H9 (cell line): ENCODE data around the gene IPPK. TPM values are rescaled to one million over a fixed set of nuclear protein-coding genes. Genes with fewer than 3 reads are reported as not detected.

ENCODE experiments used
- DNase-seq: peaks from one replicate; pipeline ENCODE4 v3.0.0-alpha.2; 2017
- H2AFZ ChIP-seq: one replicate; pipeline ENCODE4 v1.6.1; 2013; ENCODE audit warnings: mild to moderate bottlenecking, low read length, control low read depth, moderate library complexity
- H2AK5ac ChIP-seq: 2 replicates; pipeline ENCODE4 v1.6.1; 2013; ENCODE audit warnings: low read length, control low read depth, mixed read lengths; ENCODE audit not compliant: insufficient read length
- H2BK120ac ChIP-seq: one replicate; pipeline ENCODE4 v1.6.1; 2013; ENCODE audit warnings: low read depth, mild to moderate bottlenecking, low read length, control low read depth, inconsistent platforms; ENCODE audit not compliant: poor library complexity, severe bottlenecking
- H2BK12ac ChIP-seq: 2 replicates; pipeline ENCODE4 v1.6.1; 2013; ENCODE audit warnings: low read length, control low read depth, mixed read lengths, low read depth; ENCODE audit not compliant: insufficient read length
- H2BK15ac ChIP-seq: 2 replicates; pipeline ENCODE4 v1.6.1; 2013; ENCODE audit warnings: low read depth, low read length, control low read depth
- H2BK20ac ChIP-seq: one replicate; pipeline ENCODE4 v1.6.1; 2013; ENCODE audit warnings: low read depth, mild to moderate bottlenecking, low read length, control low read depth, inconsistent platforms; ENCODE audit not compliant: poor library complexity, severe bottlenecking
- H2BK5ac ChIP-seq: 2 replicates; pipeline ENCODE4 v1.6.1; 2013; ENCODE audit warnings: low read length, control low read depth, mixed read lengths; ENCODE audit not compliant: insufficient read length
- H3K14ac ChIP-seq: 2 replicates; pipeline ENCODE4 v1.6.1; 2013; ENCODE audit warnings: low read length, control low read depth; ENCODE audit not compliant: insufficient read depth
- H3K18ac ChIP-seq: 2 replicates; pipeline ENCODE4 v1.6.1; 2013; ENCODE audit warnings: low read depth, mild to moderate bottlenecking, mixed read lengths, low read length, control low read depth; ENCODE audit not compliant: insufficient read length
- H3K23ac ChIP-seq: 2 replicates; pipeline ENCODE4 v1.6.1; 2013; ENCODE audit warnings: low read length, control low read depth, mixed read lengths, low read depth; ENCODE audit not compliant: insufficient read length
- H3K23me2 ChIP-seq: 2 replicates; pipeline ENCODE4 v1.6.1; 2013; ENCODE audit warnings: low read depth, mild to moderate bottlenecking, mixed read lengths, low read length, control low read depth; ENCODE audit not compliant: insufficient read length, poor library complexity, severe bottlenecking
- H3K27ac ChIP-seq: 2 replicates; pipeline ENCODE4 v1.5.1; 2013; ENCODE audit warnings: low read length, control low read depth, mixed read lengths, low read depth; ENCODE audit not compliant: insufficient read length
- H3K27me3 ChIP-seq: 2 replicates; pipeline ENCODE4 v1.6.1; 2013; ENCODE audit warnings: low read length, control low read depth, inconsistent platforms; ENCODE audit not compliant: insufficient read depth
- H3K4ac ChIP-seq: 2 replicates; pipeline ENCODE4 v1.6.1; 2013; ENCODE audit warnings: low read depth, mild to moderate bottlenecking, control low read depth, inconsistent platforms, low read length, moderate library complexity
- H3K4me1 ChIP-seq: 2 replicates; pipeline ENCODE4 v1.6.1; 2013; ENCODE audit warnings: low read length, control low read depth, inconsistent platforms; ENCODE audit not compliant: insufficient read depth
- H3K4me2 ChIP-seq: 2 replicates; pipeline ENCODE4 v1.6.1; 2013; ENCODE audit warnings: low read length, control low read depth, mixed read lengths; ENCODE audit not compliant: insufficient read length, insufficient read depth
- H3K56ac ChIP-seq: 2 replicates; pipeline ENCODE4 v1.6.1; 2013; ENCODE audit warnings: low read depth, mild to moderate bottlenecking, mixed read lengths, low read length, control low read depth; ENCODE audit not compliant: insufficient read length
- H3K79me1 ChIP-seq: 2 replicates; pipeline ENCODE4 v1.6.1; 2013; ENCODE audit warnings: low read depth, mild to moderate bottlenecking, moderate library complexity, low read length, control low read depth, inconsistent platforms; ENCODE audit not compliant: insufficient read depth, poor library complexity, severe bottlenecking
- H3K79me2 ChIP-seq: 2 replicates; pipeline ENCODE4 v1.6.1; 2013; ENCODE audit warnings: low read length, control low read depth, inconsistent platforms; ENCODE audit not compliant: insufficient read depth
- H3K9ac ChIP-seq: 2 replicates; pipeline ENCODE4 v1.6.1; 2013; ENCODE audit warnings: low read length, control low read depth, mixed read lengths; ENCODE audit not compliant: insufficient read length; ENCODE audit errors: extremely low read depth
- H3K9me3 ChIP-seq: one replicate; pipeline ENCODE4 v1.6.1; 2013; ENCODE audit warnings: low read depth, low read length, inconsistent platforms; ENCODE audit not compliant: control insufficient read depth
- H3T11ph ChIP-seq: one replicate; pipeline ENCODE4 v1.6.1; 2013; ENCODE audit warnings: mild to moderate bottlenecking, low read length, control low read depth, inconsistent platforms
- H4K20me1 ChIP-seq: one replicate; pipeline ENCODE4 v1.6.1; 2013; ENCODE audit not compliant: control insufficient read depth, insufficient read length, insufficient read depth
- H4K5ac ChIP-seq: 2 replicates; pipeline ENCODE4 v1.6.1; 2013; ENCODE audit warnings: low read depth, mild to moderate bottlenecking, mixed read lengths, low read length, control low read depth; ENCODE audit not compliant: insufficient read length
- H4K8ac ChIP-seq: replicated peaks from 2 replicates; pipeline ENCODE4 v1.6.1; 2013; ENCODE audit warnings: low read length, control low read depth, mixed read lengths, low read depth; ENCODE audit not compliant: insufficient read length
- H4K91ac ChIP-seq: 2 replicates; pipeline ENCODE4 v1.6.1; 2013; ENCODE audit warnings: low read depth, mild to moderate bottlenecking, moderate library complexity, mixed read lengths, low read length, control low read depth; ENCODE audit not compliant: insufficient read length
- H3K27ac Mint-ChIP-seq, 3 experiments: 2 replicates in 2 of 3; 3 replicates in 1 of 3; pipeline ENCODE4 v1.8.0; 2020 to 2021; ENCODE audit warnings: mixed read lengths in 3 of 3, mild to moderate bottlenecking in 1 of 3, moderate library complexity in 1 of 3
- H3K27me3 Mint-ChIP-seq: 2 replicates; pipeline ENCODE4 v1.8.0; 2021; ENCODE audit warnings: low read depth, mild to moderate bottlenecking, moderate library complexity, mixed read lengths
- H3K36me3 Mint-ChIP-seq, 3 experiments: 2 replicates in 2 of 3; 3 replicates in 1 of 3; pipeline ENCODE4 v1.8.0; 2020 to 2021; ENCODE audit warnings: low read depth in 3 of 3, mixed read lengths in 3 of 3; ENCODE audit not compliant: insufficient read depth in 1 of 3
- H3K4me1 Mint-ChIP-seq, 2 experiments: 2 replicates each; pipeline ENCODE4 v1.8.0; 2020; ENCODE audit warnings: mixed read lengths in 2 of 2
- H3K4me3 Mint-ChIP-seq, 2 experiments: 2 replicates in 1 of 2; 3 replicates in 1 of 2; pipeline ENCODE4 v1.8.0; 2020 to 2021; ENCODE audit warnings: mild to moderate bottlenecking in 2 of 2, mixed read lengths in 2 of 2, moderate library complexity in 1 of 2
- H3K9me3 Mint-ChIP-seq, 2 experiments: 2 replicates in 1 of 2; 3 replicates in 1 of 2; pipeline ENCODE4 v1.8.0; 2020; ENCODE audit warnings: mild to moderate bottlenecking in 2 of 2, mixed read lengths in 2 of 2, moderate library complexity in 1 of 2
- WGBS: extraction: QIAGEN DNeasy Blood & Tissue Kit; methylation state at CpG from one replicate; pipeline ENCODE4 v1.1.7; 2013; ENCODE audit warnings: missing lambda C conversion rate, low lambda C conversion rate, mixed read lengths; ENCODE audit not compliant: insufficient read length; ENCODE audit errors: extremely low coverage; 5-methylcytosine and 5-hydroxymethylcytosine counted together
- total RNA-seq: library from RNA; stranded (reverse); gene quantifications from 2 replicates; pipeline ENCODE4 v1.2.1, GENCODE V29; 2021
- TF ChIP-seq, protein P1 (sequence below): fragments of 200-600 bp; sonication (generic); conservative IDR thresholded peaks from 3 replicates; pipeline ENCODE4 v1.8.0; 2021; ENCODE audit warnings: antibody characterized with exemption, mild to moderate bottlenecking

The IPPK gene
- total RNA-seq, 1 experiment from 2014 or later, result 10.7 TPM

GRCh38 chr9:92709954-92710353 lies 40.0 kb upstream of the IPPK start:
- Histone ChIP-seq H2BK120ac (no peak overlapping the region), H3K4me2 (no peak overlapping the region), H4K20me1 (no peaks in the 10 kb centered on the region), H2AK5ac (no peak overlapping the region), H3K23me2 (no peaks in the 10 kb centered on the region), H3K27me3 (no peaks in the 10 kb centered on the region), H3K18ac (no peak overlapping the region), H4K8ac (no peak overlapping the region), H2AFZ (no peak overlapping the region), H3K79me2 (no peaks in the 10 kb centered on the region), H3K56ac (no peak overlapping the region), H2BK12ac (no peak overlapping the region), H3K9me3 (no peaks in the 10 kb centered on the region), H4K5ac (no peak overlapping the region), H2BK20ac (no peak overlapping the region), H3K23ac (no peak overlapping the region), H3K14ac (no peak overlapping the region), H3K4me1 (no peaks in the 10 kb centered on the region), H4K91ac (no peak overlapping the region), H3K4ac (no peak overlapping the region), H3K27ac (no peak overlapping the region), H2BK5ac (no peak overlapping the region), H3K9ac (no peak overlapping the region), H2BK15ac (no peak overlapping the region), H3T11ph (no peak overlapping the region), H3K79me1 (no peaks in the 10 kb centered on the region)
- no peaks in the 10 kb centered on the region for H3K27me3 Mint-ChIP-seq
- H3K27ac Mint-ChIP-seq, result peak overlapping the region in 1 of 3 experiments; percentile 41; a peak in 1 of 7 replicates
- no peaks in the 10 kb centered on the region for H3K9me3 Mint-ChIP-seq
- H3K4me1 Mint-ChIP-seq, result no peaks in the 10 kb centered on the region
- DNase-seq, result no peak
- H3K36me3 Mint-ChIP-seq, result peaks cover 12 to 39% (median 32%) of the 10 kb centered on the region in 3 experiments; a peak in 6 of 7 replicates
- TF ChIP-seq, protein P1, sequence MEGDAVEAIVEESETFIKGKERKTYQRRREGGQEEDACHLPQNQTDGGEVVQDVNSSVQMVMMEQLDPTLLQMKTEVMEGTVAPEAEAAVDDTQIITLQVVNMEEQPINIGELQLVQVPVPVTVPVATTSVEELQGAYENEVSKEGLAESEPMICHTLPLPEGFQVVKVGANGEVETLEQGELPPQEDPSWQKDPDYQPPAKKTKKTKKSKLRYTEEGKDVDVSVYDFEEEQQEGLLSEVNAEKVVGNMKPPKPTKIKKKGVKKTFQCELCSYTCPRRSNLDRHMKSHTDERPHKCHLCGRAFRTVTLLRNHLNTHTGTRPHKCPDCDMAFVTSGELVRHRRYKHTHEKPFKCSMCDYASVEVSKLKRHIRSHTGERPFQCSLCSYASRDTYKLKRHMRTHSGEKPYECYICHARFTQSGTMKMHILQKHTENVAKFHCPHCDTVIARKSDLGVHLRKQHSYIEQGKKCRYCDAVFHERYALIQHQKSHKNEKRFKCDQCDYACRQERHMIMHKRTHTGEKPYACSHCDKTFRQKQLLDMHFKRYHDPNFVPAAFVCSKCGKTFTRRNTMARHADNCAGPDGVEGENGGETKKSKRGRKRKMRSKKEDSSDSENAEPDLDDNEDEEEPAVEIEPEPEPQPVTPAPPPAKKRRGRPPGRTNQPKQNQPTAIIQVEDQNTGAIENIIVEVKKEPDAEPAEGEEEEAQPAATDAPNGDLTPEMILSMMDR, result no peak
- WGBS, result no CpG with 5 or more reads among the region's 3 CpGs
- no peak overlapping the region for H3K4me3 Mint-ChIP-seq
